GM12891 (cell line): Measurements from ENCODE around the gene ATOH8.

Experiments
- POLR2A ChIP-seq: IDR thresholded peaks from 2 replicates; pipeline ENCODE4 v1.6.1; 2011; ENCODE audit warnings: low read depth, low read length, control low read depth
- POLR2AphosphoS5 ChIP-seq: IDR thresholded peaks from 2 replicates; pipeline ENCODE4 v1.6.1; 2011; ENCODE audit warnings: low read depth, low read length, control low read depth
- POU2F2 ChIP-seq: IDR thresholded peaks from 2 replicates; pipeline ENCODE4 v1.6.1; 2011; ENCODE audit warnings: low read depth, mild to moderate bottlenecking, control low read depth, low read length, moderate library complexity

DNA sequence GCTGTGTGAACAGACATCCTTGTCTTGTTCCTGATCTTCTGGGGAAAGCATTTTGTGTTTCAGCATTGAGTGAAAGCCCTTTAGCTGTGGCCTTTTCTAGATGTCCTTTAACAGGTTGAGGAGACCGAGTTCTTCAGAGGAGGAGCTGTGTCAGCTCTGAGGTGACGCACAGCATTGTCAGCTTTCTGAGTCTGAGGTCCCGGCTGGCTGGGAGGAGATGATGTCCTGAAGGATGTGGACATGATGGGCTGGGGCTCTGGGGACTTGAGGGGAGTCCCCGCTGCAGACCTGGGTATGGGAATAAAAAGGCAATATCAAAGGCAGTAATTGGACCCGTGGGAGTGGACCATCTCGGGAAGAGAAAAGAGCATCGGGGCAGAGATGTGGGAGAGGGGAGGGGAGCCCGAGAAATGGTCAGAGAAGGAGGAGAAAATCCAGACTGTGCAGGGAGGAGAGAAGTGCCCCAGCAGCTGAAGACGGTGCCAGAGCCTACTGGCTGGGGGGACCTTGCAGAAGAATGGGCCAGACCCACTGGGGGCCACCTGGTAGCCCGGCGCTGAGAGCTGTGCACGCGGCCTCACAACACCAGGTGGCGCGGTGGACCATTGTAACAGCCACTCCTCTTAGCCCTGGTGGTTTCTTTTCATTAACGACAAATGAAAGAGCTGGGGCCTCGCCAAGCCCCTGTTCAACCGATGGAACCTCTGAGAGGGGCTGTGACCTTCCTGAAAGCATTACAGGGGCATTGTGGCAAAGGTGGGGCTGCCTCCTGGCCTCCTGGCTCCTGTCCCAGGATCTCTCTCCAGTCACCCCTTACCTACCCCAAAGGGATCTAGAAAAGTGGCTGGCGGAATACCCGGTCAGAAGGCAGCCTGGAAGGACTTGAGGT is 73.4 kb downstream of the ATOH8 start:
- TF ChIP-seq POLR2AphosphoS5, result no peak
- no peak for TF ChIP-seq POLR2A
- TF ChIP-seq POU2F2, result no peak
